ENCODE measurements around the gene XPR1. TPM values are rescaled to one million over a fixed set of nuclear protein-coding genes. Genes with fewer than 3 reads are reported as not detected.

Gene XPR1
- total and polyA plus RNA-seq, 7 experiments from 2014 or later, result 5.4 to 19.7 (median 15.4) TPM

- no peaks in the 10 kb centered on the region for H3K27me3 ChIP-seq (ENCODE audit: control insufficient read depth in 2 of 2, insufficient read depth in 2 of 2, low read length in 2 of 2)
- Mint-ChIP-seq H3K4me3 (no peak overlapping the region), H3K36me3 (peaks cover 0 to 32% (median 12%) of the 10 kb centered on the region in 5 donors), H3K27ac (no peak overlapping the region), H3K27me3 (no peaks in the 10 kb centered on the region), H3K4me1 (peaks cover 0 to 11% (median 8%) of the 10 kb centered on the region in 7 donors), H3K9me3 (no peaks in the 10 kb centered on the region)
- H3K36me3 ChIP-seq (ENCODE audit: control insufficient read depth in 2 of 3, insufficient read depth in 3 of 3, low read length in 3 of 3), result no peaks in the 10 kb centered on the region
- intact Hi-C loops (cut with micrococcal nuclease), result no loop called here
- H3K4me1 ChIP-seq (ENCODE audit: control insufficient read depth in 2 of 2, insufficient read depth in 2 of 2, low read length in 2 of 2), result no peaks in the 10 kb centered on the region
- H3K27ac ChIP-seq (ENCODE audit: low read depth, low read length), result no peak overlapping the region
- H3K4me3 ChIP-seq (ENCODE audit: low read length), result no peak overlapping the region
- ATAC-seq (no peak), DNase-seq (no peak)
- no peaks in the 10 kb centered on the region for H3K9me3 ChIP-seq (ENCODE audit: control insufficient read depth in 2 of 3, low read length in 3 of 3)
- CTCF ChIA-PET, result no interaction called here
- POLR2A ChIA-PET, result no interaction called here
Observed at GRCh38 chr1:180800945-180801344, 169.1 kb downstream of the XPR1 start.

GRCh38 chr1:180802813-180803212 lies 171.0 kb downstream of the XPR1 start:
- H3K4me3 Mint-ChIP-seq, result no peak overlapping the region
- ChIA-PET CTCF (no interaction called here), POLR2A (no interaction called here)
- Histone ChIP-seq H3K4me1 (ENCODE audit: control insufficient read depth in 2 of 2, insufficient read depth in 2 of 2, low read length in 2 of 2) (no peaks in the 10 kb centered on the region), H3K9me3 (ENCODE audit: control insufficient read depth in 2 of 3, low read length in 3 of 3) (no peaks in the 10 kb centered on the region), H3K36me3 (ENCODE audit: control insufficient read depth in 2 of 3, insufficient read depth in 3 of 3, low read length in 3 of 3) (peaks cover 0 to 4% (median 0%) of the 10 kb centered on the region in 3 experiments), H3K27me3 (ENCODE audit: control insufficient read depth in 2 of 2, insufficient read depth in 2 of 2, low read length in 2 of 2) (no peaks in the 10 kb centered on the region), H3K4me3 (ENCODE audit: low read length) (no peak overlapping the region), H3K27ac (ENCODE audit: low read depth, low read length) (no peak overlapping the region)
- ATAC-seq (no peak), DNase-seq (no peak)
- peaks cover 0 to 44% (median 24%) of the 10 kb centered on the region in 5 donors for H3K36me3 Mint-ChIP-seq
- intact Hi-C loops (cut with micrococcal nuclease), result no loop called here
- H3K4me1 Mint-ChIP-seq, result peaks cover 0 to 11% (median 0%) of the 10 kb centered on the region in 7 donors
- no peaks in the 10 kb centered on the region for H3K9me3 Mint-ChIP-seq
- no peak overlapping the region for H3K27ac Mint-ChIP-seq
- H3K27me3 Mint-ChIP-seq, result no peaks in the 10 kb centered on the region

- H3K27ac Mint-ChIP-seq, result no peak overlapping the region
- H3K27me3 ChIP-seq (ENCODE audit: control insufficient read depth in 2 of 2, insufficient read depth in 2 of 2, low read length in 2 of 2), result no peaks in the 10 kb centered on the region
- no peak overlapping the region for H3K27ac ChIP-seq (ENCODE audit: low read depth, low read length)
- H3K9me3 ChIP-seq (ENCODE audit: control insufficient read depth in 2 of 3, low read length in 3 of 3), result no peaks in the 10 kb centered on the region
- H3K36me3 ChIP-seq (ENCODE audit: control insufficient read depth in 2 of 3, insufficient read depth in 3 of 3, low read length in 3 of 3), result peaks cover 0 to 4% (median 0%) of the 10 kb centered on the region in 3 experiments
- H3K27me3 Mint-ChIP-seq, result no peaks in the 10 kb centered on the region
- intact Hi-C loops (cut with micrococcal nuclease), result loop anchor here in 1 of 2 donors (2.0 kb wide), 1 partner anchor 15 kb away; no protein-coding TSS in a partner anchor
- H3K36me3 Mint-ChIP-seq, result peaks cover 6 to 53% (median 35%) of the 10 kb centered on the region in 5 donors
- POLR2A ChIA-PET, result no interaction called here
- peak overlapping the region in 1 of 10 donors; percentile 29 for H3K4me3 Mint-ChIP-seq
- CTCF ChIA-PET, result no interaction called here
- H3K9me3 Mint-ChIP-seq, result no peaks in the 10 kb centered on the region
- DNase-seq (no peak), ATAC-seq (no peak)
- H3K4me1 Mint-ChIP-seq, result peaks cover 0 to 6% (median 0%) of the 10 kb centered on the region in 7 donors
- H3K4me1 ChIP-seq (ENCODE audit: control insufficient read depth in 2 of 2, insufficient read depth in 2 of 2, low read length in 2 of 2), result no peaks in the 10 kb centered on the region
- H3K4me3 ChIP-seq (ENCODE audit: low read length), result no peak overlapping the region
Observed at GRCh38 chr1:180805316-180805715, 173.5 kb downstream of the XPR1 start.

DNA sequence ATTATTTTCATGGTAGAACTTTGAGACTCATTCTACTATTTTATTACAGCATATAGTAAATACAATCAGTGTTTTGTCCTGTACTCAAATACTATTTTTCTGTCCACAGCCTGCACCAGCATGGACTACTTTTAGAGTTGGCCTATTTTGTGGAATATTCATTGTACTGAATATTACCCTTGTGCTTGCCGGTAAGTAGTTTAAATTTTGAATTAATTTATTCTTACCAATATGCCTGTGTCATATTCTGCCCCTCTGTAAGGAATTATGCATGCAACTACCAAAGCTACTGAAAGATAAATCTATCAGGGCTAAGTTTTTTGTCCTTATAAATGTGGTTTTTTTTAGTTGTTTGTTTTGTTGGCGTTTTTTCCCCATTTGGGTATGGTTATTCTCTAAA lies 179.5 kb downstream of the XPR1 start:
- Histone ChIP-seq H3K9me3 (ENCODE audit: control insufficient read depth in 2 of 3, low read length in 3 of 3) (no peaks in the 10 kb centered on the region), H3K36me3 (ENCODE audit: control insufficient read depth in 2 of 3, insufficient read depth in 3 of 3, low read length in 3 of 3) (peaks cover 0 to 4% (median 0%) of the 10 kb centered on the region in 3 experiments), H3K27ac (ENCODE audit: low read depth, low read length) (no peak overlapping the region), H3K4me1 (ENCODE audit: control insufficient read depth in 2 of 2, insufficient read depth in 2 of 2, low read length in 2 of 2) (no peaks in the 10 kb centered on the region), H3K4me3 (ENCODE audit: low read length) (no peak overlapping the region), H3K27me3 (ENCODE audit: control insufficient read depth in 2 of 2, insufficient read depth in 2 of 2, low read length in 2 of 2) (no peaks in the 10 kb centered on the region)
- POLR2A ChIA-PET, result no interaction called here
- CTCF ChIA-PET, result no interaction called here
- Mint-ChIP-seq H3K4me1 (peaks cover 0 to 7% (median 0%) of the 10 kb centered on the region in 7 donors), H3K27ac (no peak overlapping the region), H3K36me3 (peaks cover 12 to 73% (median 51%) of the 10 kb centered on the region in 5 donors), H3K27me3 (no peaks in the 10 kb centered on the region), H3K4me3 (no peak overlapping the region), H3K9me3 (peaks cover 0 to 1% (median 0%) of the 10 kb centered on the region in 11 donors)
- no peak for ATAC-seq
- no peak for DNase-seq
- intact Hi-C loops (cut with micrococcal nuclease), result no loop called here

DNA sequence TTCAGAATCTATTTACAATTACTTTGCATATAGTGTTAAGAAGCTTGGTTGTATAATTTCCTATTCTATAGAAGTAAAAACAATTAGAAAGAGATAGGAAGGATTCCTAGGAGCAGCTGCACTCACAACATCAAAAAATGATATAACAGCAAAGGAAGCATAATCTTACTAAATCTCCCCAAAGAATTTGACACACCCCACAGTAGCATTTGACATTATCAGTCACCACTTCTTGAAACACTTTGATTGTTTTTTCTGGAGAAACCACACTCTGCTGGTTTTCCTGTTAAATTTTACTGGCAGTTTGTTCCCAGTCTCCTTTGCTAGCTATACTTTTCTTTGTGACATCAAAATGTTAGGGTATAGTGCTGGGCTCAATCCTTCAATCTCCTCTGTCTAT lies 180.1 kb downstream of the XPR1 start:
- Mint-ChIP-seq H3K4me3 (no peak overlapping the region), H3K36me3 (peaks cover 12 to 69% (median 46%) of the 10 kb centered on the region in 5 donors), H3K4me1 (peaks cover 0 to 7% (median 0%) of the 10 kb centered on the region in 7 donors), H3K27ac (no peak overlapping the region), H3K27me3 (no peaks in the 10 kb centered on the region), H3K9me3 (peaks cover 0 to 1% (median 0%) of the 10 kb centered on the region in 11 donors)
- CTCF ChIA-PET, result no interaction called here
- no peak for ATAC-seq
- H3K36me3 ChIP-seq (ENCODE audit: control insufficient read depth in 2 of 3, insufficient read depth in 3 of 3, low read length in 3 of 3), result peaks cover 0 to 2% (median 0%) of the 10 kb centered on the region in 3 experiments
- H3K4me3 ChIP-seq (ENCODE audit: low read length), result no peak overlapping the region
- intact Hi-C loops (cut with micrococcal nuclease), result no loop called here
- POLR2A ChIA-PET, result no interaction called here
- DNase-seq, result no peak
- H3K9me3 ChIP-seq (ENCODE audit: control insufficient read depth in 2 of 3, low read length in 3 of 3), result no peaks in the 10 kb centered on the region
- no peaks in the 10 kb centered on the region for H3K27me3 ChIP-seq (ENCODE audit: control insufficient read depth in 2 of 2, insufficient read depth in 2 of 2, low read length in 2 of 2)
- H3K4me1 ChIP-seq (ENCODE audit: control insufficient read depth in 2 of 2, insufficient read depth in 2 of 2, low read length in 2 of 2), result no peaks in the 10 kb centered on the region
- H3K27ac ChIP-seq (ENCODE audit: low read depth, low read length), result no peak overlapping the region

DNA sequence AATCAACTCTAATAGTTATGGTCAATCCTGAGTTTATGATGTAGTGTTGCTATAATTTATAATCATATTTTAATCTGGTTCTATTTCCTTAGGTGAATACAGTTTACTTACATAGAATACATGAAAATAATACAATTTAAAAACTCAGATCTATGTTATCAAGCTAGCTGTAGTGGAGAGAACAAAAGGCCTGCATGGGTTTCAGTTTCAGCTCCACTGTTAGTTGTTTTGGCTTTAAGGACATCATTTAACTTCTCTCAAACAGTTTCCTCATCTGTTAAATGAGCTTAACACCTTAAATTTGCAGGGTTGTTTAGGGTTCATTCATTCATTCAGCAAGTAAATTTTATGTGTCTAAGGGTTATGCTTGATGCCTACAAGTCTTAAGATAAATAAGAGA lies 182.4 kb downstream of the XPR1 start:
- H3K4me3 Mint-ChIP-seq, result no peak overlapping the region
- no peaks in the 10 kb centered on the region for H3K4me1 ChIP-seq (ENCODE audit: control insufficient read depth in 2 of 2, insufficient read depth in 2 of 2, low read length in 2 of 2)
- H3K27me3 ChIP-seq (ENCODE audit: control insufficient read depth in 2 of 2, insufficient read depth in 2 of 2, low read length in 2 of 2), result no peaks in the 10 kb centered on the region
- no peaks in the 10 kb centered on the region for H3K36me3 ChIP-seq (ENCODE audit: control insufficient read depth in 2 of 3, insufficient read depth in 3 of 3, low read length in 3 of 3)
- ATAC-seq, result no peak
- DNase-seq, result no peak
- ChIA-PET POLR2A (no interaction called here), CTCF (no interaction called here)
- H3K9me3 Mint-ChIP-seq, result peaks cover 0 to 1% (median 0%) of the 10 kb centered on the region in 11 donors
- H3K27ac ChIP-seq (ENCODE audit: low read depth, low read length), result no peak overlapping the region
- peaks cover 6 to 56% (median 33%) of the 10 kb centered on the region in 5 donors for H3K36me3 Mint-ChIP-seq
- H3K9me3 ChIP-seq (ENCODE audit: control insufficient read depth in 2 of 3, low read length in 3 of 3), result no peaks in the 10 kb centered on the region
- H3K4me3 ChIP-seq (ENCODE audit: low read length), result no peak overlapping the region
- intact Hi-C loops (cut with micrococcal nuclease), result no loop called here
- peaks cover 0 to 7% (median 0%) of the 10 kb centered on the region in 7 donors for H3K4me1 Mint-ChIP-seq
- H3K27me3 Mint-ChIP-seq, result no peaks in the 10 kb centered on the region
- H3K27ac Mint-ChIP-seq, result no peak overlapping the region

GRCh38 chr1:180815188-180815587 lies 183.4 kb downstream of the XPR1 start:
- H3K27me3 ChIP-seq (ENCODE audit: control insufficient read depth in 2 of 2, insufficient read depth in 2 of 2, low read length in 2 of 2), result no peaks in the 10 kb centered on the region
- ChIA-PET CTCF (interaction anchor here (0.6 kb wide), 1 partner anchor 304 kb away, joined by 3 read pairs; no protein-coding TSS in a partner anchor), POLR2A (no interaction called here)
- H3K4me3 ChIP-seq (ENCODE audit: low read length), result no peak overlapping the region
- H3K9me3 Mint-ChIP-seq, result peaks cover 0 to 3% (median 0%) of the 10 kb centered on the region in 11 donors
- H3K27ac ChIP-seq (ENCODE audit: low read depth, low read length), result no peak overlapping the region
- no peaks in the 10 kb centered on the region for H3K27me3 Mint-ChIP-seq
- no peaks in the 10 kb centered on the region for H3K4me1 ChIP-seq (ENCODE audit: control insufficient read depth in 2 of 2, insufficient read depth in 2 of 2, low read length in 2 of 2)
- peaks cover 6 to 55% (median 37%) of the 10 kb centered on the region in 5 donors for H3K36me3 Mint-ChIP-seq
- intact Hi-C loops (cut with micrococcal nuclease), result no loop called here
- H3K4me3 Mint-ChIP-seq, result no peak overlapping the region
- ATAC-seq, result no peak
- no peaks in the 10 kb centered on the region for H3K9me3 ChIP-seq (ENCODE audit: control insufficient read depth in 2 of 3, low read length in 3 of 3)
- H3K4me1 Mint-ChIP-seq, result peaks cover 0 to 7% (median 0%) of the 10 kb centered on the region in 7 donors
- no peaks in the 10 kb centered on the region for H3K36me3 ChIP-seq (ENCODE audit: control insufficient read depth in 2 of 3, insufficient read depth in 3 of 3, low read length in 3 of 3)
- no peak for DNase-seq
- no peak overlapping the region for H3K27ac Mint-ChIP-seq

Data from naive thymus-derived CD4-positive, alpha-beta T cell (primary cell).